Gastroesophageal sphincter (tissue), 4 donors: ENCODE data around the gene HELZ. TPM values are rescaled to one million over a fixed set of nuclear protein-coding genes. Genes with fewer than 3 reads are reported as not detected.

Experiments used
- ATAC-seq: fragments of 150-250 bp; one replicate; pipeline ENCODE4 v1.9.1; 2016; ENCODE audit warnings: mild to moderate bottlenecking, moderate library complexity
- H3K27ac ChIP-seq, 4 donors: fragments of 200-600 bp; sonication (generic) in 3 of 4; 1 replicate in 3 of 4; 2 replicates in 1 of 4; pipeline ENCODE4 v1.5.1; 2016 to 2019
- H3K27me3 ChIP-seq: fragments of 200-600 bp; sonication (generic); one replicate; pipeline ENCODE4 v1.5.1; 2019
- H3K36me3 ChIP-seq, 2 donors: fragments of 200-600 bp; sonication (generic); one replicate each; pipeline ENCODE4 v1.5.1; 2019; ENCODE audit warnings: control low read depth in 1 of 2
- H3K4me1 ChIP-seq, 3 donors: fragments of 200-600 bp; sonication (generic); 1 replicate in 2 of 3; 2 replicates in 1 of 3; pipeline ENCODE4 v1.5.1; 2016 to 2019; ENCODE audit warnings: control low read depth in 2 of 3
- H3K4me3 ChIP-seq, 2 donors: fragments of 200-600 bp; sonication (generic); one replicate each; pipeline ENCODE4 v1.5.1; 2019; ENCODE audit warnings: mild to moderate bottlenecking in 1 of 2, moderate library complexity in 1 of 2
- H3K9me3 ChIP-seq, 3 donors: fragments of 200-600 bp; sonication (generic); one replicate each; pipeline ENCODE4 v1.5.1; 2017 to 2019; ENCODE audit warnings: control low read depth in 2 of 3
- EP300 ChIP-seq: sonication (generic); formaldehyde crosslinking; IDR thresholded peaks from one replicate; pipeline ENCODE4 v1.6.1; 2017; ENCODE audit warnings: antibody characterized with exemption, mild to moderate bottlenecking
- POLR2A ChIP-seq, 2 donors: fragments of 450-650 bp; IDR thresholded peaks; one replicate each; pipeline ENCODE4 v1.6.1; 2017; ENCODE audit warnings: antibody characterized with exemption in 2 of 2, mild to moderate bottlenecking in 2 of 2, moderate library complexity in 1 of 2
- POLR2AphosphoS5 ChIP-seq: sonication (generic); formaldehyde crosslinking; IDR thresholded peaks from one replicate; pipeline ENCODE4 v1.6.1; 2017; ENCODE audit warnings: antibody characterized with exemption
- WGBS, 2 donors: methylation state at CpG; one replicate each; pipeline ENCODE4 v1.1.5; 2018; ENCODE audit warnings: low coverage in 1 of 2; 5-methylcytosine and 5-hydroxymethylcytosine counted together
- total RNA-seq, 4 donors: library from RNA; depleted of rRNA; stranded (reverse); fragments of >200 nt; gene quantifications; one replicate each; pipeline ENCODE4 v1.1.0, GENCODE V29; 2016
- TF ChIP-seq, protein P1 (sequence below), 4 experiments: fragments of 200-600 bp in 2 of 4; fragments of 450-650 bp in 2 of 4; sonication (generic) in 1 of 4; IDR thresholded peaks; one replicate each; pipeline ENCODE4 v1.5.1; 2017 to 2019; ENCODE audit warnings: antibody characterized with exemption in 4 of 4, mild to moderate bottlenecking in 2 of 4, moderate library complexity in 2 of 4

The HELZ gene
- total RNA-seq, 4 donors from 2014 or later, result 43.7 to 70.2 (median 58.3) TPM

DNA sequence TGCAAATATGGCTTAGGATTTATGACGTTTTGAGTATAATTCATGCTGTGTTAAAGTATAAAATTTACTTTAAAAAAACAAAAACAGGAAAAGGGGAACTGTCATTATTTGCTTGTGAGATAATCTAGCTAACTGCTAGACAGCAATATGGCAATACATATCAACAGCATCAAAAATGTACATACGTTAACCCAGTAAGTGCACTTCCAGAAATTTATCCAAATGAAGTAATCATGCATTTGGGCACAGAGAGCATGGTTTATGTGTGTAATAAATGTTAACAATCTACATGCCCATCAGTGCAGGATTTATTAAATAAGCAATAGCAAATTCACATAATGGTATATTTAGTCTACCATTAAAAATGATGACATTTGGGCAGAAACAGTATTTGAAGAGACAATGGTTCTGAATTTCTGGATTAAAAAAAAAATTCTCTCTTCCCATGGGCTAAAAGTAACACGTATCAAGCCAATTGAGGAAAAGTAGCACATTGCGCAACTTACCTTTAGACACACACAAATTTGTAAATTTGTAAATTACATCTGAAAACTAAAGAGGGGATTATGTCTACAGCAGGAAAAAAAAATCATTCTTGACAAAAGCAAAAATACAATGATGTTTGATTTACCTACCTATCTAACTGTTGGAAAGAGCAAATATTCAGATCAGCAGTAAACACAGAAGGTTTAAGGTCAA lies 120.4 kb downstream of the HELZ start:
- Histone ChIP-seq H3K36me3 (peaks cover 0 to 61% of the 10 kb centered on the region in 2 donors), H3K4me3 (no peak overlapping the region), H3K9me3 (no peaks in the 10 kb centered on the region), H3K27me3 (no peaks in the 10 kb centered on the region), H3K4me1 (peaks cover 0 to 17% (median 0%) of the 10 kb centered on the region in 3 donors), H3K27ac (no peak overlapping the region)
- ATAC-seq, result no peak
- WGBS, 2 donors, result 71 to 85% methylated on average over 2 to 4 of the region's 4 CpGs
- TF ChIP-seq POLR2A (IDR thresholded peaks at IDR 0.05) (no peak), POLR2AphosphoS5 (no peak), EP300 (no peak)
- TF ChIP-seq, protein P1, sequence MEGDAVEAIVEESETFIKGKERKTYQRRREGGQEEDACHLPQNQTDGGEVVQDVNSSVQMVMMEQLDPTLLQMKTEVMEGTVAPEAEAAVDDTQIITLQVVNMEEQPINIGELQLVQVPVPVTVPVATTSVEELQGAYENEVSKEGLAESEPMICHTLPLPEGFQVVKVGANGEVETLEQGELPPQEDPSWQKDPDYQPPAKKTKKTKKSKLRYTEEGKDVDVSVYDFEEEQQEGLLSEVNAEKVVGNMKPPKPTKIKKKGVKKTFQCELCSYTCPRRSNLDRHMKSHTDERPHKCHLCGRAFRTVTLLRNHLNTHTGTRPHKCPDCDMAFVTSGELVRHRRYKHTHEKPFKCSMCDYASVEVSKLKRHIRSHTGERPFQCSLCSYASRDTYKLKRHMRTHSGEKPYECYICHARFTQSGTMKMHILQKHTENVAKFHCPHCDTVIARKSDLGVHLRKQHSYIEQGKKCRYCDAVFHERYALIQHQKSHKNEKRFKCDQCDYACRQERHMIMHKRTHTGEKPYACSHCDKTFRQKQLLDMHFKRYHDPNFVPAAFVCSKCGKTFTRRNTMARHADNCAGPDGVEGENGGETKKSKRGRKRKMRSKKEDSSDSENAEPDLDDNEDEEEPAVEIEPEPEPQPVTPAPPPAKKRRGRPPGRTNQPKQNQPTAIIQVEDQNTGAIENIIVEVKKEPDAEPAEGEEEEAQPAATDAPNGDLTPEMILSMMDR (IDR thresholded peaks at IDR 0.05), result no peak

DNA sequence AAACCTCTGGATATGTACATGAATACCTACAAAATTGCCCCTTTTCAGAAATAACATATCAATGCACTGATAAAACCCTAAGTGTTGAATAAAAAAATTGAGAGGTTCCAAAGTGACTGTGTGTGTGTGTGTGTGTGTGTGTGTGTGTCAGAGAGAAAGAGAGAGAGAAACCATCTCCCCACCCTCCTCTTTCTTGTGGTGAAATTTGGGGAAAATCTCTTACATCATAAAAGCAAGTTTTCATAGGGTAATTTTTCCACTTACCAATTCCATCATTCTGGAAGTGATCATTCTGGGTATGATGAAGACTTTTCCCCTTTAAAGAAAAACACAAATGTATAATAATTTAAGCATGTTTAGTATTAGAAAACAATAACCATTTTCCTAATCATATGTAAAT lies 121.3 kb downstream of the HELZ start:
- Histone ChIP-seq H3K36me3 (peaks cover 0 to 68% of the 10 kb centered on the region in 2 donors), H3K4me3 (no peak overlapping the region), H3K9me3 (no peaks in the 10 kb centered on the region), H3K4me1 (peaks cover 0 to 17% (median 0%) of the 10 kb centered on the region in 3 donors), H3K27ac (no peak overlapping the region), H3K27me3 (no peaks in the 10 kb centered on the region)
- TF ChIP-seq POLR2AphosphoS5, result no peak
- no peak for ATAC-seq

DNA sequence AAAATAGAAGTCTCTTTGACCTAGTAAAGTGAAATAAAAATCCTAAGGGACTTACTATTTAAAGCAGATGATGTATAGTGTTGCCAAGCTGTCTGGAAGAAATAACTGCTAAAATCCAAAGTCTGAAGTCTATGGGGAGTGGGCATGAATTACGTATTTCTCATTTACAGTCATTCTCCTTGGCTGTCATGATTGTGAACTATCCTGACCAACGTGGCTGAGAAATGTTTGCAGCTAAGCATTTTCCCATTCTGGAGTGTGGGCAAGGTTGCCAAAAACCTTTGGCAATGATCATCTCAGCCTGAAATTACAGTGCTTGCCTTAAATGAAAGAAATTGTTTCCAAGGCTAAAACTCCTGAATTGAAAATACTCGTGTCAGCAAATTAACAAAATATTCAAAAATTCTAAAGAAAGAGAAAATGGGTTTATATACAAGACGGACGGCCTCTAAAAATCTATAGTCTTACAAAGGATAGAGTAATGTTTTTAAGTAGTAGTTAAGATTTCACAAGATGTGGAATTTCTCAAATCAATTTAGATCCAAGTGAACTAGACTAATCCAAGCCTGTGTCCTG lies 123.6 kb downstream of the HELZ start:
- H3K4me1 ChIP-seq, result peaks cover 0 to 17% (median 0%) of the 10 kb centered on the region in 3 donors
- no peak overlapping the region for H3K4me3 ChIP-seq
- ATAC-seq, result no peak
- WGBS, 2 donors, result 25 to 29% methylated on average over 5 of the region's 5 CpGs
- H3K27ac ChIP-seq, result no peak overlapping the region
- peaks cover 0 to 5% (median 0%) of the 10 kb centered on the region in 3 donors for H3K9me3 ChIP-seq
- H3K36me3 ChIP-seq, result peaks cover 0 to 71% of the 10 kb centered on the region in 2 donors
- TF ChIP-seq POLR2A (IDR thresholded peaks at IDR 0.05), result no peak
- TF ChIP-seq, protein P1 (IDR thresholded peaks at IDR 0.05), result no peak
- TF ChIP-seq POLR2AphosphoS5, result no peak
- TF ChIP-seq EP300, result no peak
- no peaks in the 10 kb centered on the region for H3K27me3 ChIP-seq

DNA sequence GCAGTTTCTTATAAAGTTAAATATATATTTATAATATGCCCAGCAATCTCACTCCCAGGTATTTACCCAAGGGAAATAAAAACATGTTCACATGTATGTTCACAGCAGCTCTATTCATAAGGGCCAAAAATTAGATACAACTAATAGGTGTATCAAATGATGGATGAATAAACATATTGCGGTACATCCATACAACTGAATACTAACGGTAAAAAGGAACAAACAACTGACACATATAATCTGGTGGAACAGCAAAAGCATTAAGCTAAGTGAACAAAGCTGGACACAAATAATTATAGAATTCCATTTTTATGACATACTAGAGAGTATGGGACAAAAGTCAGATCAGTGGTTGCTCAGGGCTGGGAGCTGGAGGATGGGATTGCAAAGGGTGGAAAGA lies 125.9 kb downstream of the HELZ start:
- WGBS, 2 donors, result 93 to 96% methylated on average over 2 of the region's 2 CpGs
- Histone ChIP-seq H3K4me1 (peaks cover 0 to 17% (median 0%) of the 10 kb centered on the region in 3 donors), H3K36me3 (peaks cover 0 to 79% of the 10 kb centered on the region in 2 donors), H3K4me3 (no peak overlapping the region), H3K27me3 (no peaks in the 10 kb centered on the region), H3K9me3 (peaks cover 0 to 15% (median 0%) of the 10 kb centered on the region in 3 donors), H3K27ac (no peak overlapping the region)
- ATAC-seq, result no peak
- TF ChIP-seq POLR2AphosphoS5 (no peak), POLR2A (IDR thresholded peaks at IDR 0.05) (no peak), EP300 (no peak)
- TF ChIP-seq, protein P1 (IDR thresholded peaks at IDR 0.05), result no peak

DNA sequence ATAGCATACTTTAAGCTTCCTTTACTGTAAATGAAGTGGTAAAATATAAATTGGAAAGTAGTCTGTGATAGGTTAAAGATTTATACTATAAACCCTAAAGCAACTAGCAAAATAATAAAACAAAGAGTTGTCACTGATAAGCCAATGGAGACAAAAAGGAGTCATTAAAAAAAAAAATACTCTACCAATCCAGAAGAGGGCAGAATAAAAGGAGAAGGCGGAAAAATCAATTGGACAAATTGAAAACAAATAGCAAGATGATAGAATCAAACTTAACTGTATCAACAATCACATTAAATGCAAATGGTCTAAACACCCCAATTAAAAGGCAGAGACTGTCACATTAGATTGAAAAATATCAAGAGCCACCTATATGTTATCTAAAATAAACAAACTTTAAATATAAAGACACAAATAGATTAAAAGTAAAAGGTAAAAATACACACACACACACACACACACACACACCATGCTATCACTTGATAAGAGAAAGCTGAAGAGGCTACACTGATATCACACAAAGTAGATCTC lies 128.9 kb downstream of the HELZ start:
- H3K36me3 ChIP-seq, result peaks cover 0 to 90% of the 10 kb centered on the region in 2 donors
- WGBS, 2 donors, result 89 to 100% methylated on average over 1 of the region's 1 CpG
- TF ChIP-seq, protein P1 (IDR thresholded peaks at IDR 0.05), result no peak
- H3K9me3 ChIP-seq, result peaks cover 0 to 15% (median 0%) of the 10 kb centered on the region in 3 donors
- H3K27ac ChIP-seq, result no peak overlapping the region
- no peaks in the 10 kb centered on the region for H3K27me3 ChIP-seq
- H3K4me3 ChIP-seq, result no peak overlapping the region
- no peak for ATAC-seq
- H3K4me1 ChIP-seq, result peaks cover 0 to 5% (median 0%) of the 10 kb centered on the region in 3 donors
